Left ventricle myocardium superior (tissue), 1 donor: ENCODE results near the gene NOL4L. TPM values are rescaled to one million over a fixed set of nuclear protein-coding genes. Genes with fewer than 3 reads are reported as not detected.
"Not testable (repeated sequence)": the region's sequence is repeated elsewhere in the genome, so short reads cannot be mapped to it uniquely, and the experiment has no call there.

Experiments used
- ATAC-seq: fragments of 200-7000 bp; cut with Tn5 transposase; one replicate; pipeline ENCODE4 v1.9.1; 2020; ENCODE audit warnings: mild to moderate bottlenecking, moderate library complexity
- DNase-seq: peaks from one replicate; pipeline ENCODE4 v3.0.0-alpha.2; 2020
- intact Hi-C: fragments of 100-400 bp; cut with micrococcal nuclease; formaldehyde crosslinking; loops from one replicate; pipeline ENCODE4 v1.11.0; 2022
- total RNA-seq: library from RNA; stranded (reverse); fragmentation: NEBNext Ultra II Directional; extraction: Animal tissue kit (Norgen Biotek cat#: 25700); gene quantifications from one replicate; pipeline ENCODE4 v1.2.1, GENCODE V29; 2021
- donor health status: DM: no; HTN: yes; CAD: no; lungs with severe emphysema.

The NOL4L gene
- total RNA-seq, 1 donor from 2014 or later = 5.2 TPM

DNA sequence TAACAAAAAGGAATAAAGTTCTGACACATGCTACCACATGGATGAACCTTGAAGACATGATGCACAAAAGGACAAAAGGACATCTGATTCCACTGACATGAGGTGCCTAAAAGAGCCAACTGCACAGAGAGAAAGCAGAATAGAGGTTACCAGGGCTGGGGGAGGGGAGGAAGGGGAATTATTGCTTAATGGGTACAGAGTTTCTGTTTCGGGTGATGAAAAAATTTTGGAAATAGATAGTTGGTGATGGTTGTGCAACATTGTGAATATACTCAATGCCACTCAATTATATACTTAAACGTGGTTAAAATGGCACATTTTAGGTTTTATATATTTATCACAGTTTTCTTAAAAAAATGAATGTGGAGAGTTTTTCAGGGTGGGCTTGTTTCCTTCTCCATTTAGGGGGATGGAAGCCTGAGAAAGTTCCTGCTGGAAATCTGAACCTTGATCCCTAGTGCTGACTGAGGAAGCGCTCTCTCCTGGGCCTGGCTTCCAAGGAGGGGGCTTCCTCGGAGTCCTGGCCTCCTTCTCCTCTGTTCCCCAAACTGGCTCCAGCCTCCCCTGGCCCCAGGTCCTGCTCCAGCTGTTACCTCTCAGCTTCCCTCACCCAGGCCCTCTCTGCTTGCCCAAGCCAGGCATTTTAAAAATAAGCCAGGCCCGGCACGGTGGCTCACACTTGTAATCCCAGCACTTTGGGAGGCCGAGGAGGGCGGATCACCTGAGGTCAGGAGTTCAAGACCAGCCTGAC, 79.2 kb downstream of the NOL4L start:
- ATAC-seq (no peak), DNase-seq (no peak)
- intact Hi-C loops = no loop called here

DNA sequence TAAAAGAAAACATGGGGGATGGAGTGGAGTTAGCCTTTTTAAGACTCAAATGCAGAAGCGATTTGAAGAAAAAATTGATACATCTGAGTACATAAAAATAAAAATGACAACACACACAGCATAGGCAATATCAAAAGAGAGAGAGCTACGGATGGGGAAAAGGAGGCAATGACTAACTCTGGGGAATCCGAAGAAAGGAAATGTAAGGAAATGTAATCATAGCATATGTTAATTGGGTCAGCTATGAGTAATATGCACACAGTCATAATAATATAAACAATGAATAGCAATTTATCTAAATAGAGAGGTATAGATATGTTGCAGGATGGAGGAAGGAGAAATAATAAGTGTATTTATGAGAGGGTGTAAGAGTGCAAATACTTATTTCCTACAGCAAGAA, 83.4 kb downstream of the NOL4L start:
- DNase-seq = no peak
- ATAC-seq = no peak
- intact Hi-C loops = no loop called here

DNA sequence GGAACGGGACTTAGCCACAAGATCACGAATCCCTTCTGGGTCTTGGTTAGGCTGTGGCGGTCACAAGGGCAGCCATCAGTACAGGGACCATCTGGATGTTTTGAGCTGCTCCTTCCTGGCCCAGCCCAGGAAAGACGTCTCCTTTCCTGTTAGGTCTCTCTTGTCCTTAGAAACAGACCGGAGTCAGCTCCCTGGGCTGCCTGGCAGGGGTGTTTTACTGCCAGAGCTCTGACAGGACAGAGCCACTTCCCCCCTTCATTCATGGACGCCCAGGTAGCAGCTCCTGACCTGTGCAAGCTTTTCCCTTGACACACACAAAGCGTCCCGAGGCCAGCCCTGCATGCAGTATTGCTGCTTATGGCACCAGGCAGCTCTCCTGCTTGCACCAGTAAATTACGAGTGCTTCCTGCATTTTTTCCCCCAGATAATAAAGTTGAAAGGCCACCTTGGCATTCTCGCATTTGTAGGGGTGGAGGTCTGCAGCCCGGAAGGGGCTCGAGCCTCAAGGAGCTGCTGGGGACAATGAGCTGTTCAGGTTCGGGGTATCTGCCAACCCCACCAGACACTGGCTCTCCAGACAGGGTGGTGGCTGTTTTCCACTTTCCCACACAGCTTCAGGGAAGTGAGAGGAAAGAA, 87.4 kb downstream of the NOL4L start:
- ATAC-seq (peak; percentile 53), DNase-seq (no peak)
- intact Hi-C loops = no loop called here

DNA sequence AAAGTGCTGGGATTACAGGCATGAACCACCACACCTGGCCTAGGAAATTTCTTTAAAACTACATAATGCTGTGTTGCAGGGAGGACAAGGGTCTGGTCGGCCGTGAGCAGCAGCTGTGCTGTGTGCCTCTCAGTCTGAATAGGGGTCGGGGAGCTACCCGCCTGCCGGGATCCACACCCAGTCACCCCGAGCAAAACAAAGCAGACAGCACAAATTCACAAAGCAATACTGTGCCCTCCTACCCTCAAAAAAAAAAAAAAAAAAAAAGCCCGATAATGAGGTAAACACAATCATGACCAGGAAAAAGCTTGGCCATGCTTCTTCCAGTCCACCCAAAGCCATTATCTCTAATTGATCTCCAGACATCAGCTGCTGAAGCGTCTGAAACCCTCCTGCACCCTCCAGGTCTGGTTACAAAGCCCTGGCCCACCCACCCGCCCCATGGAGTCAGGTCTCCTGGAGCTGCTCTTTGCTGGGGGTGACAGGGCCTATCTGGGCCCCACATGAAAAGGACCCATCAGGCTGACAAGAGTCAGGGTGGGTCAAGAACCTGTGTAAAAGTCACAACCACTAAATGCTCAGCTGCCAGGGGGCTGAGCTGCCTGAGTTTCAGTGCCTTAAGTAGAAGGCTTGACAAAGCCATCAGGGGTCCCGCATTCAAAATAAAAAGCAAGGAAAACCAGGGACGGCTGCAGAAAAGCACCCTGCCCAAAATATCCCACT, 88.2 kb downstream of the NOL4L start:
- intact Hi-C loops = no loop called here
- ATAC-seq (no peak), DNase-seq (no peak)

DNA sequence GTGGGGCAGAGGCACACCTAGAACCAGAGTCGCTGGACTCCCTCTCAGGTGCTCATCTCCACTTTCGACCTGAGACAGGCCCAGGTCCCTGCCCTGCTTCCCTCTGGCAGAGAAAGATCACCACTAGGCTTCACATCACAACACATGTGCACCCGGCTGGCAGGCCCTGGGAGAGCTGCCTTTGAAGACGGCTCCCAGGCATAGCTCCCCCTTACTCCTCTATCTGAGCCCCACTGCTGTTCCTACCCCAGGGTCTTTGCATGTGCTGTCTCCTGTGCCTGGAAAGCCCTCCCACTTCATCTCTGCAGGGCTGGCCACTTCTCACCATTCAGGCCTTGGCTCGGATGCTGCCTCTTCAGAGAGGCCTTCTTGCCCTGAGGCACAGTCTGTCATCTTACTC, 89.2 kb downstream of the NOL4L start:
- intact Hi-C loops = no loop called here
- ATAC-seq (no peak), DNase-seq (no peak)

DNA sequence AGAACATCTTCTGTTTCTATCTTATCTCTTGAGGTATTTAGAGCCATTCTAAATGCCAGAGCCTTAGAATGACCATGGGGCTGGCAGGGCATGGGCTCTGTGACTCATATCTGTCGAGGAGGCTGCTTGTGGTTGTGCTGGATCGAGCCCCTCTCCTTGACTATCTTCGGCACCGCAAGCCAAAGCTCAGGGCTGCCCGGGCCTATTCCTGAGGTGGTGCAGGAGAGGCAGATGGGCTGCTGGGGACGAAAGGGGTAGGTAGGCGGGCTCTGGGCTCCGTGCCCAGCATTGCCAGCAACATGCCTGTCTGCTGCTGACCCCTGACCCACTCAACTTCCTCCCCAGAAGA, 89.9 kb downstream of the NOL4L start:
- ATAC-seq (no peak), DNase-seq (no peak)
- intact Hi-C loops = no loop called here

DNA sequence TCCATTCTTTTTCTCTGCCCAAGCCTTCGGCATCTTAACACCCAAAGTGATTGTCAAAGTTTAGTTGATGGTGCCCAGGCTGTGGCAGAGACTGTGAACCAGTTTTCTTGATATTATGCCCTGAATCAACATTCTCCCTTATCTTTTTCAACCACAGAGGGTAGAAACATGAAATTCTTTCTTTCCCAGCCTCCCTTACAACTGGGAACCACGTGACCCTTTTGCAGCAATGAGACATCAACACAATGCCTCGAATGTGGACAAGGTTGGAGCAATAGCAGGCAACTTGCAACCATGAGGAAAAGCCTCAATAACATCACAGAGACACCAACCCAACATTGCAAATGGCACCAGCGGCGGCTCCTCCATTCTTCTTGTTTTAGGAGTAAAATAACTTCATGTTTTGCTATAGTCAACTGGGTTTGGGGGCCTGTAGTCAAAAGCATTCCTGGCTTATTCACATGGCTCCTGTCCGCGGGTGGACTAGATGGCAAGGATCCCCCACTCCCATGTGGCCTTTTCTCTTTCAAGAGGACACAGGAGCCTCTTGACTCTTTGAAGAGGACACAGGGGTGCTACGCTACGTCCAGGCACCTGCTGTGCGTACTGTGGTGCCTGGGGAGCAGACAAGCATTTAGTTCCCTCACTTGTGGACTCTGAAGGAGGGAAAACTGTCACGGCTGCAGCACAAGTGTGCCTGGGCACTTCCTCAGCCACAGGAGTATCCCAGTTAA, 90.5 kb downstream of the NOL4L start:
- ATAC-seq (no peak), DNase-seq (no peak)
- intact Hi-C loops = no loop called here

DNA sequence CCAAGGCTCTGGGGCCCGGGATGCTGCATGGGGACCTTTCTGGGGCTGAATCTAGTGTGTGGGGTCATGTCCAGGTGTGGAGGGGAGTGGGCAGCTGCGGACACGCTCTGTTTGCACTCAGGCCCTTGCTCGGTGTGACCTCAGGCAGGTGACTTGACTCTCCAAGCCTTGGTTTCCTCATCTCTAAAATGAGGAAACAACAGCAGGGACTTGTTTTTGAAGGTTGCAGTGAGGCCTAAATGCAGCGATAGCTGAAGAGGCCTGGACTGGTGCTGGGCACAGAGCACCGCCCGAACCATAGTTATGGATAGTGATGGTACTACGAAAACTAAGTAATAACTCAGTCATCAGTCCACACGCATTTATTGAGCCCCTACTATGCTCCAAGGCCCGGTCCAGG, 91.8 kb downstream of the NOL4L start:
- no peak for DNase-seq
- ATAC-seq = no peak
- intact Hi-C loops = no loop called here

DNA sequence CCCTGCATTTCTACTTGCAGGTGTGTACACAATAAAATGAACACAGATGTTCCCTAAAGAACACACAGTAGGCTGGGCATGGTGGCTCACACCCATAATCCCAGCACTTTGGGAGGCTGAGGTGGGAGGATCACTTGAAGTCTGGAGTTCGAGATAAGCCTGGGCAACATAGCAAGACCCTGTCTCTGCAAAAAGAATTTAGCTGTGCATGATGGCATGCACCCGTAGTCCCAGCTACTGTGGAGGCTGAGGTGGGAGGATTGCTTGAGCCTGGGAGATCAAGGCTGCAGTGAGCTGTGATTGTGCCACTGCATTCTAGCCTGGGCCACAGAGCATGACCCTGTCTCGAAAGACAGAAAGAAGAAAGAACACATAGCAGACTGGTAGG, 93.4 kb downstream of the NOL4L start:
- DNase-seq, ATAC-seq, intact Hi-C loops: not testable (repeated sequence)

DNA sequence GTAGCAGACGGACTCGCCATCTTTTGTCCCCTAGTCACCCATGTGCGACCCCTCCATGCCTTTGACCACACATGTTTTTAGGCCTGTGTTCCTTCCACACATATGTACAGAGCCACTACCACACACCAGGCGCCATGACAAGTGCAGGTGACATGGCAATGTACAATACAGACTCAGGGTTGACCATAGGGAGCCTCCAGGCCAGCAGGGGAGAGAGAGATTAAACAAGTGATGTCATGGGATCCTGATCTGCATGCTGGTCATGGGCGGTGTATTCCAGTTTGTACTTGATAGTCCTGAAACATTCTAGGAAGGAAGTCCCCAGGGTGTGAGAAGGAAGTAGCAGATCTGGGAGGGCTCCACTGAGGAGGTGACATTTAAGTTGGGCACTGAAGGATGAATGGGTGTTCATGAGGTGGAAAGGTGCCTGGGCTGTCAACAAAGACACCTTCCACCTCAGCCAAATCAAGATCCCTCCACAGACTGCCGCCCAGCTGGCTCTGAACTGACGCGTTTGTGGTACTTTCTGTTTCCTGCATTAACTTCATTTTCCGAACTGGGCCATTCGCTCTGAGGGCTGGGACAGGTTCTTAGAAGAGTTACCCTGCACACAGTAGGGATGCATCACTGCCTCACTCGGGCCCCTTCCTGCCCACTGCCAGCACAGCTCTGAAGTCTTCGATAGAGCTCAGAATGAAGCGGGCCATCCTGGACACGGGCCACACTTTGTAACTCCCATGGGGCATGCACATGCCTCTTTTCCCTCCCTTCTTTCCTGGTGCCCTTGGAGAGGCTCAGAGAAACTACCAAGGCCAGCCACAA, 94.0 kb downstream of the NOL4L start:
- DNase-seq = no peak
- intact Hi-C loops = no loop called here
- ATAC-seq = no peak

DNA sequence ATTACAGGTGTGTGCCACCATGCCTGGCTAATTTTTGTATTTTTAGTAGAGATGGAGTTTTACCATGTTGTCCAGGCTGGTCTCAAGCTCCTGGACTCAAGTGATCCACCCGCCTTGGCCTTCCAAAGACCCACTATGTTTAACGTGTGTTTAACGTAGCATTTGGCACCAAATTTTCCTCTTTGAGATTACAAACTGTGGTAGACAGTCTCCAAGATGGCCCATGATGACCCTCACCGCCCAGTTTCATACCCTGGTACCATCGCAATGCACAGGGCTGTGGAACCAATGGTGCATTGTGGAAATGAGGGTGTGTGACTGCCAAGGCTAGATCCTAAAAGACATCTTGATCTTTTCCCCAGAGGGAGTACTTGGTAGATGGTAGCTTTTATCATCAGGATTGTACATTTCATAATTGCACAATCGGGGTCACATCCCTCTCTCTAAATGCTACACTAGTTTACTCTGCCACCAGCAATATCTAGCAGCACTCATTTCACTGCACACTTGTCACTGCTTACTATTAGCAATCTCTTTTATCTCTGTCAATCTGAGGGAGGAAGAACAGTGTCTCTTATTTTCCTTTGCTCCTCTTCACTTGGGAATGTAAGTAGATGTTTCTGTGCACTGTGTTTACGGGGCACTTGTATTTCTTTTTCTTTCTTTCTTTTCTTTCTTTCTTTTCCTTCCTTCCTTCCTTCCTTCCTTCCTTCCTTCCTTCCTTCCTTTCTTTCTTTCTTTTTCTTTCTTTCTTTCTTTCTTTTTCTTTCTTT, 96.9 kb downstream of the NOL4L start:
- no peak for DNase-seq
- intact Hi-C loops = no loop called here
- no peak for ATAC-seq

DNA sequence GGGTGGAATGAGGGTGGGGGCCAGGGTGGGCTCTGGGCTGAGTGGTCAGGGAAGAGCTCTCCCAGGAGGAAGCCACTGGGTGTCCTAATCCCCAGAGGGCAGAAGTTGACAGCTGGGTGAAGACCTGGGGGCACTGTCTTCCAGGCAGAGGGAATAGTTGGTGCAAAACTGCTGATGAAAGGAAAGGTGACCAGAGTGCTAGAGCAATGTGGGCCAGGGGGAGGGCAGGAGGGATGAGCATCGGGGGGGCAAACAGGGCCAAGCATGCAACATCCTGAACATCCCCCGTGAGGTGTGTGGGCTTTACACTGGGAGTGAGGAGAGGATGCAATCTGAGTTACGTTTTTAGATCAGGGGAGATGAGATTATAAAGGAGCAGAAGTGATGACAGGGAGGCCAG, 97.8 kb downstream of the NOL4L start:
- no peak for ATAC-seq
- intact Hi-C loops = no loop called here
- DNase-seq = no peak

DNA sequence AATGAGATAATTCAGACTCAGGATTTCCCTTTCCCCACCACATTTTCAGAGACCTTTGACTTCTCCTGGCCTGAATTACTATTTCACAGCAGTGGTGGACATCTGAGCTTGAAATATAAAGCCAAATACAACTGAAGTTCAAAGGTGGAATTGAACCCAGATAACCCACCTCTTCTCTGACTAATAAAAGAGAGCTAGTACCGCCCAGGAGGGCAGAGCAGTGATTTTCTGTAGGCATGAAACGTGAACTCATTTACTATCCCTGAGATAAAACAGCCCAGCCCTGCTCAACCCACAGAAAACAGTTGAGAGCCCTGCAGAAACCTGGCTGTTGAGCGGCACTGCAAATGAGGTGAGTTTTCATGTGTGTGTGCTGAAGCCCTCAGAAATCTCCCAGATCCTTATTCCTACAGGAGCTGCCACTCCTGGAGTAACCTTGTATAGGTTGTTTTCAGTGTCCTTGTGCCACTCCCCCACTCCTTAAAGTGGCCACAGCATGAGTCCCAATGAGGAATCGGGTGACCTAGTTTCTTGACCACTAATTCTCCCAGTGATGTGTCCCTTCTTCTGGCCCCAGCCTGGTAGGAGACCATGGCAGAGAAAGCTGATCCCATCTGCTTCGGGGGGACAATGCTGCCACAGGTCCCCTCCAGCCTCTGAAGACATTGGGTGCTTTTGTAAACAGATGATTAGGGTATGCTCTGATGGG, 99.2 kb downstream of the NOL4L start:
- DNase-seq (no peak), ATAC-seq (no peak)
- intact Hi-C loops = no loop called here

DNA sequence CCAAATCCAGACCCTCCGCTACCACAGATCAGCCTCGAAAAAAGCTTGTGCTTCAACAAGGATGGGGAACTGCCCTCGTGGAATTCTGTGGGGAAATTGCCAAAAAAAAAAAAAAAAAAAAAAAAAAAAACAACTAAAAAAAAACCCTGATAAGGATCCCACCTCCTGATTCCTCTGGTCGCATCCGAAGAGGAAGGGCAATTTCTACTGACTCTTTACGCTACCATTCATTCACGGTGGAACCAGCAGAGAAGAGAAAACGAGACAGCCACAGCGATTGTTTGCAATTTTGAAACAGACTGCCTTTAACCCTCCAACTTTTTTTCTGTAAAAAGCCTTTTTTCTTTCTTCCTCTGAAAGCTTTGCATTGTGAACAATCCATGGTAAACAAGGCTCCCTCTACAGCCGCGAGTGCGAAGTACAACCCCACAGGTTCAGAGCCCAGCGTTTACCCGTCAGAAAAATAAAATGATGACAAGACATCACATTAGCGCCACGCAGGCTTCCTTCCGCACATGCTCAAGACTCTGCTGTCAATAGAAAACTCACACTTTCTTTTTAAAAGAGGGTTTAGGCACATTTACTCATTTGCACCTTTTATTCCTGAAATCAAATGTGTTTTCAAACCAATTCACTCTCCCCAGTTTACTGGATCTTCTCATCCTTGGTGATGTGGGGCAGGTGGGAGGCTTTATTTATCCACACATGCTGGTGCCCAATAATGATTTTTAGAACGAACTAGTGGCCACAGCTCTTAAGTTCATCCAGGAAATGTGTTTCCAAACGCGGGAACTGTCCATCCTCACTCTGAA, 100.0 kb downstream of the NOL4L start:
- DNase-seq = peak; percentile 85
- intact Hi-C loops = no loop called here
- peak; percentile 61 for ATAC-seq

DNA sequence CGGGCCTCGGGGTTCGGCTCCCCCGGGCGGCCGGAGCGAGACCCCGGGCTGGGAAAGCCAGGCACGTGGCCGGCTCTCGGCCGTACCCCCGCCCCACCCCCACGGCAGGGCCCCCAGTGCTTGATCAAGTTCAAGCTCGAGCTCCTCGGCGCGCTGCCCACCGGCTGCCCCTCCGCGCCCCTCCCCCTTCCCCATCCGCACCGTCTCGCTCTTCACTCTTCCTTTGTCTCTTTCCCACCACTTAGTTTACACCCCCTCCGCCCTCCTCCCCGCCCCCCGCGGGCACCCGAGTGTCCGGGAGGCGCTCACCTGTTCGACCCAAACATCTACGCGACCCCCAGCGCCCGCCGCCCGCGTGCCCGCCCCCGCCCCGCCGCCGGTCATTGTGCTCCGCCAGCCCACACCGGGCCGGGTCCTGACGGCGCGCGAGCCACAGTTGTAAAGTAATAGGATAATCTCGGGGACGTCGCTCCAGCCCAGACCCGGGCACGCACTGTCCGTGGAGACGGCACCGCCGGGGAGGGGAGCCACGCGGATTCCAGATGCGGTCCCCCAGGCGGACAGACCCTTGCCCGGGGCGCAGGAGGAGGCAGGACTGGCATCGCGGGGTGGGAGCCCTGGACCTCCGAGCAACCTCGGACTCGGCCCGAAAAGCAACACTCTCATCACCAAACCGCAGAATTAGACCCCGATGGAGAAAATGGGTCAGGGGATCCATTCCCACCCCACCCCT, 100.7 kb downstream of the NOL4L start:
- DNase-seq (peak; percentile 55), ATAC-seq (peak; percentile 52)
- intact Hi-C loops = no loop called here
